Measurements from ENCODE around the gene RNF128.

GRCh38 chrX:106751407-106751806 lies 24.9 kb downstream of the RNF128 start:
- TF ChIP-seq, protein P1, sequence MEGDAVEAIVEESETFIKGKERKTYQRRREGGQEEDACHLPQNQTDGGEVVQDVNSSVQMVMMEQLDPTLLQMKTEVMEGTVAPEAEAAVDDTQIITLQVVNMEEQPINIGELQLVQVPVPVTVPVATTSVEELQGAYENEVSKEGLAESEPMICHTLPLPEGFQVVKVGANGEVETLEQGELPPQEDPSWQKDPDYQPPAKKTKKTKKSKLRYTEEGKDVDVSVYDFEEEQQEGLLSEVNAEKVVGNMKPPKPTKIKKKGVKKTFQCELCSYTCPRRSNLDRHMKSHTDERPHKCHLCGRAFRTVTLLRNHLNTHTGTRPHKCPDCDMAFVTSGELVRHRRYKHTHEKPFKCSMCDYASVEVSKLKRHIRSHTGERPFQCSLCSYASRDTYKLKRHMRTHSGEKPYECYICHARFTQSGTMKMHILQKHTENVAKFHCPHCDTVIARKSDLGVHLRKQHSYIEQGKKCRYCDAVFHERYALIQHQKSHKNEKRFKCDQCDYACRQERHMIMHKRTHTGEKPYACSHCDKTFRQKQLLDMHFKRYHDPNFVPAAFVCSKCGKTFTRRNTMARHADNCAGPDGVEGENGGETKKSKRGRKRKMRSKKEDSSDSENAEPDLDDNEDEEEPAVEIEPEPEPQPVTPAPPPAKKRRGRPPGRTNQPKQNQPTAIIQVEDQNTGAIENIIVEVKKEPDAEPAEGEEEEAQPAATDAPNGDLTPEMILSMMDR (IDR thresholded peaks at IDR 0.05; ENCODE audit: insufficient read depth, low read depth, low read length): no peak
- TF ChIP-seq EZH2 (IDR thresholded peaks at IDR 0.05; ENCODE audit: insufficient read depth, low read length): no peak

Measured in astrocyte (in vitro differentiated cells and primary cell).